Loucy (cell line): ENCODE results near the gene SART3.

Source experiments
- H2AFZ ChIP-seq: fragments of 200-600 bp; sonication (generic); 2 replicates; pipeline ENCODE4 v1.6.0; 2016; ENCODE audit warnings: antibody characterized with exemption, mild to moderate bottlenecking, low read length, moderate library complexity
- H3F3A ChIP-seq: fragments of 200-600 bp; 2 replicates; pipeline ENCODE4 v1.6.0; 2016; ENCODE audit warnings: antibody characterized with exemption, low read depth, mild to moderate bottlenecking
- H3K27me3 ChIP-seq: fragments of 200-600 bp; sonication (generic); 2 replicates; pipeline ENCODE4 v1.6.1; 2014; ENCODE audit warnings: low read length, mild to moderate bottlenecking; ENCODE audit not compliant: insufficient read depth, poor library complexity, severe bottlenecking
- H3K36me3 ChIP-seq: fragments of 200-600 bp; sonication (generic); 2 replicates; pipeline ENCODE4 v1.6.1; 2016; ENCODE audit warnings: low read length; ENCODE audit not compliant: insufficient read depth
- H3K4me1 ChIP-seq: fragments of 200-600 bp; sonication (generic); 2 replicates; pipeline ENCODE4 v1.5.1; 2014; ENCODE audit warnings: low read length, mild to moderate bottlenecking; ENCODE audit not compliant: insufficient read depth, poor library complexity, severe bottlenecking
- H3K4me2 ChIP-seq: fragments of 200-600 bp; sonication (generic); 2 replicates; pipeline ENCODE4 v1.6.0; 2014; ENCODE audit warnings: antibody characterized with exemption, low read length, low read depth, mild to moderate bottlenecking; ENCODE audit not compliant: poor library complexity, severe bottlenecking
- H3K4me3 ChIP-seq: fragments of 200-600 bp; sonication (generic); 2 replicates; pipeline ENCODE4 v1.5.1; 2014; ENCODE audit warnings: low read length, mild to moderate bottlenecking, mixed read lengths; ENCODE audit not compliant: poor library complexity, severe bottlenecking
- H3K79me2 ChIP-seq: fragments of 200-600 bp; sonication (generic); 2 replicates; pipeline ENCODE4 v1.6.1; 2014; ENCODE audit warnings: low read length; ENCODE audit not compliant: insufficient read depth
- H3K9ac ChIP-seq: fragments of 200-600 bp; sonication (generic); 2 replicates; pipeline ENCODE4 v1.6.0; 2014; ENCODE audit warnings: mild to moderate bottlenecking, low read depth, low read length, moderate library complexity; ENCODE audit not compliant: poor library complexity, severe bottlenecking
- H3K9me2 ChIP-seq: fragments of 200-600 bp; sonication (generic); replicated peaks from 2 replicates; pipeline ENCODE4 v1.6.1; 2016; ENCODE audit warnings: low read depth, low read length, mixed read lengths
- H3K9me3 ChIP-seq: fragments of 200-600 bp; sonication (generic); 2 replicates; pipeline ENCODE4 v1.6.1; 2014; ENCODE audit warnings: mild to moderate bottlenecking, antibody characterized with exemption, low read length, low read depth; ENCODE audit not compliant: insufficient read depth
- H4K20me1 ChIP-seq: fragments of 200-600 bp; sonication (generic); 2 replicates; pipeline ENCODE4 v1.6.0; 2014; ENCODE audit warnings: antibody characterized with exemption, low read length, mild to moderate bottlenecking; ENCODE audit not compliant: insufficient read depth, poor library complexity, severe bottlenecking
- CTCF ChIP-seq: fragments of 200-600 bp; sonication (generic); conservative IDR thresholded peaks from 2 replicates; pipeline ENCODE4 v1.5.1; 2014; ENCODE audit warnings: mild to moderate bottlenecking, antibody characterized with exemption, low read length
- EZH2phosphoT487 ChIP-seq: fragments of 200-600 bp; IDR thresholded peaks from 2 replicates; pipeline ENCODE4 v1.6.1; 2018; ENCODE audit warnings: antibody characterized with exemption, mild to moderate bottlenecking, moderate library complexity, borderline replicate concordance

The SART3 gene

GRCh38 chr12:108571609-108572165 lies 10.7 kb upstream of the SART3 start:
- Histone ChIP-seq H3K4me2 (no peak overlapping the region), H4K20me1 (no peaks in the 10 kb centered on the region), H3K4me3 (no peak overlapping the region), H3K9me2 (no peaks in the 10 kb centered on the region), H3K36me3 (peaks cover 8% of the 10 kb centered on the region; the same call in 1 of the 2 replicates), H3K79me2 (no peaks in the 10 kb centered on the region), H3K9ac (no peak overlapping the region), H3K27me3 (no peaks in the 10 kb centered on the region), H3K9me3 (no peaks in the 10 kb centered on the region), H3K4me1 (peaks cover 30% of the 10 kb centered on the region), H2AFZ (no peak overlapping the region), H3F3A (no peaks in the 10 kb centered on the region)
- TF ChIP-seq CTCF: no peak
- no peak for TF ChIP-seq EZH2phosphoT487

- Histone ChIP-seq H4K20me1 (peaks cover 5% of the 10 kb centered on the region), H3K4me3 (no peak overlapping the region), H2AFZ (no peak overlapping the region), H3F3A (no peaks in the 10 kb centered on the region), H3K4me2 (no peak overlapping the region), H3K9ac (no peak overlapping the region), H3K79me2 (no peaks in the 10 kb centered on the region), H3K4me1 (peaks cover 35% of the 10 kb centered on the region), H3K27me3 (no peaks in the 10 kb centered on the region), H3K9me3 (no peaks in the 10 kb centered on the region), H3K36me3 (peaks cover 13% of the 10 kb centered on the region; the same call in 1 of the 2 replicates), H3K9me2 (no peaks in the 10 kb centered on the region)
- TF ChIP-seq EZH2phosphoT487 (no peak), CTCF (peak; percentile 61)
Measured at GRCh38 chr12:108570743-108571608, 10.0 kb upstream of the SART3 start.

- peak overlapping the region; percentile 30 for H3K9ac ChIP-seq
Measured at GRCh38 chr12:108568338-108569154, 7.6 kb upstream of the SART3 start.

More at GRCh38 chr12:108568338-108569154, 7.6 kb upstream of the SART3 start:
- Histone ChIP-seq H3K9me3 (no peaks in the 10 kb centered on the region), H2AFZ (no peak overlapping the region), H3K36me3 (peaks cover 13% of the 10 kb centered on the region; the same call in 1 of the 2 replicates), H3K27me3 (no peaks in the 10 kb centered on the region), H4K20me1 (peaks cover 15% of the 10 kb centered on the region), H3K4me3 (peak overlapping the region; percentile 27), H3K4me2 (peak overlapping the region; percentile 38), H3K4me1 (peaks cover 59% of the 10 kb centered on the region), H3K9me2 (no peaks in the 10 kb centered on the region), H3F3A (peaks cover 17% of the 10 kb centered on the region), H3K79me2 (peaks cover 7% of the 10 kb centered on the region)
- no peak for TF ChIP-seq CTCF
- TF ChIP-seq EZH2phosphoT487: no peak
